ENCODE measurements around the gene INHBA.

Gene INHBA

GRCh38 chr7:41738336-41738735 is 35.4 kb upstream of the INHBA start:
- Histone ChIP-seq H3K4me3 (no peak overlapping the region), H3K9ac (ENCODE audit: insufficient read length) (no peak overlapping the region), H3K36me3 (ENCODE audit: insufficient read depth, low read length) (no peaks in the 10 kb centered on the region), H3K27ac (no peak overlapping the region), H3K9me3 (ENCODE audit: low read depth, low read length) (no peaks in the 10 kb centered on the region)
- TF ChIP-seq FOXP2 (optimal IDR thresholded peaks at IDR 0.05; ENCODE audit: control extremely low read depth, extremely low read length, insufficient read depth) (no peak), POLR2AphosphoS5 (IDR thresholded peaks at IDR 0.05; ENCODE audit: borderline replicate concordance, low read depth, low read length) (no peak), EZH2 (IDR thresholded peaks at IDR 0.05) (no peak)
- DNase-seq (ENCODE audit: low read depth, low spot score): no peak

- Histone ChIP-seq H3K36me3 (ENCODE audit: insufficient read depth, low read length) (no peaks in the 10 kb centered on the region), H3K9me3 (ENCODE audit: low read depth, low read length) (no peaks in the 10 kb centered on the region), H3K4me3 (no peak overlapping the region), H3K9ac (ENCODE audit: insufficient read length) (no peak overlapping the region), H3K27ac (no peak overlapping the region)
- DNase-seq (ENCODE audit: low read depth, low spot score): no peak
- no peak for TF ChIP-seq FOXP2 (optimal IDR thresholded peaks at IDR 0.05; ENCODE audit: control extremely low read depth, extremely low read length, insufficient read depth)
- no peak for TF ChIP-seq POLR2AphosphoS5 (IDR thresholded peaks at IDR 0.05; ENCODE audit: borderline replicate concordance, low read depth, low read length)
- TF ChIP-seq EZH2 (IDR thresholded peaks at IDR 0.05): no peak
These were observed 32.3 kb upstream of the INHBA start for GRCh38 chr7:41735206-41735605.

GRCh38 chr7:41732843-41733306 is 30.0 kb upstream of the INHBA start:
- Histone ChIP-seq H3K9me3 (ENCODE audit: low read depth, low read length) (no peaks in the 10 kb centered on the region), H3K36me3 (ENCODE audit: insufficient read depth, low read length) (no peaks in the 10 kb centered on the region), H3K27ac (no peak overlapping the region), H3K9ac (ENCODE audit: insufficient read length) (no peak overlapping the region), H3K4me3 (no peak overlapping the region)
- no peak for DNase-seq (ENCODE audit: low read depth, low spot score)
- no peak for TF ChIP-seq FOXP2 (optimal IDR thresholded peaks at IDR 0.05; ENCODE audit: control extremely low read depth, extremely low read length, insufficient read depth)
- no peak for TF ChIP-seq POLR2AphosphoS5 (IDR thresholded peaks at IDR 0.05; ENCODE audit: borderline replicate concordance, low read depth, low read length)
- no peak for TF ChIP-seq EZH2 (IDR thresholded peaks at IDR 0.05)

GRCh38 chr7:41732436-41732785 is 29.5 kb upstream of the INHBA start:
- Histone ChIP-seq H3K36me3 (ENCODE audit: insufficient read depth, low read length) (no peaks in the 10 kb centered on the region), H3K9ac (ENCODE audit: insufficient read length) (no peak overlapping the region), H3K4me3 (no peak overlapping the region), H3K9me3 (ENCODE audit: low read depth, low read length) (no peaks in the 10 kb centered on the region), H3K27ac (no peak overlapping the region)
- DNase-seq (ENCODE audit: low read depth, low spot score): no peak
- TF ChIP-seq FOXP2 (optimal IDR thresholded peaks at IDR 0.05; ENCODE audit: control extremely low read depth, extremely low read length, insufficient read depth): no peak
- no peak for TF ChIP-seq POLR2AphosphoS5 (IDR thresholded peaks at IDR 0.05; ENCODE audit: borderline replicate concordance, low read depth, low read length)
- no peak for TF ChIP-seq EZH2 (IDR thresholded peaks at IDR 0.05)

GRCh38 chr7:41731493-41732435 is 28.9 kb upstream of the INHBA start:
- no peaks in the 10 kb centered on the region for H3K36me3 ChIP-seq (ENCODE audit: insufficient read depth, low read length)
- H3K9me3 ChIP-seq (ENCODE audit: low read depth, low read length): no peaks in the 10 kb centered on the region
- H3K9ac ChIP-seq (ENCODE audit: insufficient read length): no peak overlapping the region
- H3K27ac ChIP-seq: no peak overlapping the region
- no peak overlapping the region for H3K4me3 ChIP-seq
- no peak for DNase-seq (ENCODE audit: low read depth, low spot score)
- TF ChIP-seq POLR2AphosphoS5 (IDR thresholded peaks at IDR 0.05; ENCODE audit: borderline replicate concordance, low read depth, low read length) (no peak), EZH2 (IDR thresholded peaks at IDR 0.05) (no peak), FOXP2 (optimal IDR thresholded peaks at IDR 0.05; ENCODE audit: control extremely low read depth, extremely low read length, insufficient read depth) (no peak)

GRCh38 chr7:41730668-41731067 is 27.8 kb upstream of the INHBA start:
- no peak overlapping the region for H3K9ac ChIP-seq (ENCODE audit: insufficient read length)
- no peak overlapping the region for H3K4me3 ChIP-seq
- no peaks in the 10 kb centered on the region for H3K9me3 ChIP-seq (ENCODE audit: low read depth, low read length)
- DNase-seq (ENCODE audit: low read depth, low spot score): no peak
- no peak overlapping the region for H3K27ac ChIP-seq
- no peaks in the 10 kb centered on the region for H3K36me3 ChIP-seq (ENCODE audit: insufficient read depth, low read length)
- TF ChIP-seq POLR2AphosphoS5 (IDR thresholded peaks at IDR 0.05; ENCODE audit: borderline replicate concordance, low read depth, low read length) (no peak), EZH2 (IDR thresholded peaks at IDR 0.05) (no peak), FOXP2 (optimal IDR thresholded peaks at IDR 0.05; ENCODE audit: control extremely low read depth, extremely low read length, insufficient read depth) (no peak)

GRCh38 chr7:41730161-41730560 is 27.3 kb upstream of the INHBA start:
- Histone ChIP-seq H3K9ac (ENCODE audit: insufficient read length) (no peak overlapping the region), H3K36me3 (ENCODE audit: insufficient read depth, low read length) (no peaks in the 10 kb centered on the region), H3K9me3 (ENCODE audit: low read depth, low read length) (no peaks in the 10 kb centered on the region), H3K27ac (no peak overlapping the region), H3K4me3 (no peak overlapping the region)
- DNase-seq (ENCODE audit: low read depth, low spot score): no peak
- no peak for TF ChIP-seq POLR2AphosphoS5 (IDR thresholded peaks at IDR 0.05; ENCODE audit: borderline replicate concordance, low read depth, low read length)

GRCh38 chr7:41729059-41729458 is 26.2 kb upstream of the INHBA start:
- no peak for TF ChIP-seq POLR2AphosphoS5 (IDR thresholded peaks at IDR 0.05; ENCODE audit: borderline replicate concordance, low read depth, low read length)
- no peak for TF ChIP-seq EZH2 (IDR thresholded peaks at IDR 0.05)
- TF ChIP-seq FOXP2 (optimal IDR thresholded peaks at IDR 0.05; ENCODE audit: control extremely low read depth, extremely low read length, insufficient read depth): no peak
- DNase-seq (ENCODE audit: low read depth, low spot score): no peak

More at GRCh38 chr7:41729059-41729458, 26.2 kb upstream of the INHBA start:
- H3K9ac ChIP-seq (ENCODE audit: insufficient read length): no peak overlapping the region
- no peak overlapping the region for H3K4me3 ChIP-seq
- H3K27ac ChIP-seq: no peak overlapping the region
- no peaks in the 10 kb centered on the region for H3K9me3 ChIP-seq (ENCODE audit: low read depth, low read length)
- H3K36me3 ChIP-seq (ENCODE audit: insufficient read depth, low read length): no peaks in the 10 kb centered on the region

Data from SK-N-MC (cell line).